Ammon's horn (tissue), 1 donor: Measurements from ENCODE around the gene PRLH.

ENCODE experiments used
- DNase-seq: peaks from one replicate; pipeline ENCODE4 v3.0.0-alpha.2; 2016; ENCODE audit warnings: low spot score

Gene PRLH

GRCh38 chr2:237565974-237566373, 400 bp upstream of the PRLH start:
- DNase-seq: no peak

DNA sequence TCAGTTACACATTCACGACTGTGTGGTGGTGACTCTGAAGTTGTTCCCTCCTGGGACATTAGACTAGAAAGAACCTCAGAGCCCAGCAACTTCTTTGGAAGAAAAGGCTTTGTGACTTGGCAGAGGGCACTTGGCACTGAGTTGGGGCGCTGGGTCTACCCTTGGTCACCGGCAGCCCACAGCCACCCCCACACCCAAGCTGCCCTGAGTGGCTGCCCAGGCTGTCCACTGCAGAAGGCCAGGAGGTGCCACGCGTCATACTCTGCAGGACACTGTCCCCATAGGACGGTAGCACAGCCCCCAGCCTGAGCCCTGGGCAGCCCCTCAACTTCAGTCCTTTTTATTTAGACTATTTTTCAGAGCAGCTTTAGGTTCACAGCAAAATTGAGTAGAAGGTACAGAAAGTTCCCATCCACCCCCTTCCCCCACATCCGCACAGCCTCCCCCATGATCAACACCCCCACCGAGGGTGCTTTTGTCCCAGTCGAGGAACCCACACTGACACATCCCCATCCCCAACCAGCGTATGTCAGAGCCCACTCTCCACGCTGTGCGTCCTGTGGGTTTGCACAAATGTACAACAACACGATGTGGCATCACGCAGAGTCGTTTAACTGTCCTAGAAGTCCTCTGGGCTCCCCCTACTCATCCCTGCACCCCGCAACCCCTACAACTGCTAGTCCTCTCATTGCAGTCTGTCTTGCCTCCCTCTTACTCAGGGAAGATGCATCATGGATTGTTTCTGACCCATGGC, 1.1 kb downstream of the PRLH start:
- peak; percentile 36 for DNase-seq

DNA sequence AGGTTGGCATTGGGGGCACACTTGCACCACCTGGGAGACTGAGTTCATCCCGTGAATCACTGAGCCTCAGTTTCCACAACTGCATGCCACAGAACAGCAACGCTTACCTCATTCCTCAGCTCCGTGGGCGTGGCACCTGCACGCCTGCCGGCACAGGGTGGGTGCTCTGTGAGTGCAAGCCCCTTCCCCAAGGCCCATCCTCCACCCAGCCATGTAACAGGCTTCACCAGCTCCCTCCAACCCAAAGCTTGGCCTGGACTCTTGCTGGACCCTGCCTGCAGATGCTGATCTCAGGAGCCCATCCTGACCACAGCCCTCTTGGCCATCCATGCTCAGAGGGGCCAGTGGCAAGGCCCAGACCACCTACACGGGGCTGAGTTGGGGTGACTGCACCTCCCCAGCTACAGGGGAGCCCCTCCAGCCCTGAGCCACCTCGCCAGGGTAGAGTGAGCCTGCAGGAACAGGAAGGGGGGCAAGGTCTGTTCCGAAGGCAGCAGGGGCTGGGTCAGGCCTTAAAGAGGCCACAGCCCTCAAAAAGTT, 1.8 kb downstream of the PRLH start:
- DNase-seq: no peak

GRCh38 chr2:237569041-237569440, 2.7 kb downstream of the PRLH start:
- no peak for DNase-seq

DNA sequence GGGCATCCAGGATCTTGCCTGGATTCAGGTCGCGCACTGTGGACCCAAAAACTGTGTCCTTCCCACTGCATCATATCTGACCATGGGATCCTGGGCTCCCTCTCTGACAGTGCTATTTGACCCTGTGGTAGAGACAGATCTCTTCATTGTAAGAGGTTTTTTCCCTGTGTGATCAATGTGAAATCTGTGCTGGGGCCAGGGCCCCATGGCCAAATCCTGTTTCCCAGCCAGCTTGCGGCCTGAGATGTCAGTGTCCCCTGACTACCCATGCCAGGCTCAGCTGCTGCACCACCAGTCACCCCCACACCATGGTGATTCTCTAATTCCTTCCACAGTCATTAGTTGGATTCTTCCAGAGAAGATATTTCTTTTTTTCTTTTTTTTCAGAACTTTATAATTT, 3.5 kb downstream of the PRLH start:
- no peak for DNase-seq

- DNase-seq: no peak
Observed at GRCh38 chr2:237570776-237571335, 4.5 kb downstream of the PRLH start.

- DNase-seq: no peak
Observed at GRCh38 chr2:237571551-237571950, 5.2 kb downstream of the PRLH start.

DNA sequence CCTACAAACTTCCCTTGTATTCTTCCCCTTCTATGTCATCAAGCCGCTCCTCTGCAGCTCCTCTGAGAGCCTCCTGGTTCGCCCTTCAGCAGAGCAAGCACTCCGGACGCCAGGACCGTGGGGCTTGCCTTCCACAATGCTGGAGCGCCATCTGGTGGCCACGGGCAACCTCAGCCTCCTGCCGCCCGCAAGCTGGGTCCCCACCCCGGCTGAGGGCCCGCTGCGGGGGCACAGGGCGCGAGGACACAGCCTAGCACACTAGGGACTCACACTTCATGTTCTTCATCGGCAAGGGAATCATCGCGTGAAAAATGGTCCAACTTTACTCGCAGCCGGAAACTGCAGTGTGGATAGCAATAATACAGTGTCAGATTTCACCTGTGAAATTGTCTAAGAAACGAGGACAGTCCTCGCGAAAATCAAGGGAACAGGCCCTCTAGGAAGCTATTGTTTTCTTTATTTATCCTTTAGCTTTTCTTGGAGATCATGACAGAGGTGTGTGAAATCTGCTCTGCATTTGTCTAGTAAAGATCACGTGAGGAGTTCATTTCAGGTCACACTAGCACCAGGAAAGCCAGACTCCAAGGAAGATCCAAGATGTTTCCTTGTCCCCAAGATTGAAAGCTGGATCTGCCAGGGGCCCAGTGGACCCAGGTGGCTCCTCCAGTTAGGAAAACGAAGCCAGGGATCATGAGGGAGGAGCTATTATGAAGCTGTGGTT, 5.8 kb downstream of the PRLH start:
- peak; percentile 95 for DNase-seq

- DNase-seq: no peak
Observed at GRCh38 chr2:237572742-237573101, 6.3 kb downstream of the PRLH start.

DNA sequence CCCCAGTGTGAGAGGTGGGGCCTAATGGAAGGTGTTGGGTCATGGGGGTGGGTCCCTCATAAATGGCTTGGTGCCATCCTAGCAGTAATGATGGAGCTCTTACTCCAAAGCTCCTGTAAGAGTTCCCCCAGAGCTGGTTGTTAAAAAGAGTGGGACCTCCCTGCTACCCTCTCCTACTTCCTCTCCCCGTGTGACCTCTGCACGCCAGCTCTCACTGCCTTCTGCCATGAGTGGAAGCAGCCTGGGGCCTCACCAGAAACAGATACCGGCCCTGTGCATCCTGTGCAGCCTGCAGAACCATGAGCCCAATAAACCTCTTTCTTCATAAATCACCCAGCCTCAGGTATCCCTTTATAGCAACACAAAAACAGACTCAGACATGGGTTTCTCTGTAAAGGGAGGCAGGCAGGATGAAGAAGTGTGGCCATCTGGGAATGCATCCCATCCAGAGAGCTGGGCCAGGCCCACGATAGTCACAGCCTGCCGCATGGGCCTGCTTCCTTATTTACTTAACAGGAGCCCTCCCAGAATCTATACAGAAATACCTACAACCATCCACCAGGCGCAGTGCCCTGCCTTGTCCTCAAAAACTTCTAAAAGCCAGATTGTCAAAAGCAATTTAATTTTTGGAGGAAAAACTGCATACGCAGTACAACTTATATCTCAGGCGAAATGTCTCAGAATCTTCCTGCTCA, 7.5 kb downstream of the PRLH start:
- DNase-seq: no peak

GRCh38 chr2:237574467-237574866, 8.1 kb downstream of the PRLH start:
- DNase-seq: no peak

DNA sequence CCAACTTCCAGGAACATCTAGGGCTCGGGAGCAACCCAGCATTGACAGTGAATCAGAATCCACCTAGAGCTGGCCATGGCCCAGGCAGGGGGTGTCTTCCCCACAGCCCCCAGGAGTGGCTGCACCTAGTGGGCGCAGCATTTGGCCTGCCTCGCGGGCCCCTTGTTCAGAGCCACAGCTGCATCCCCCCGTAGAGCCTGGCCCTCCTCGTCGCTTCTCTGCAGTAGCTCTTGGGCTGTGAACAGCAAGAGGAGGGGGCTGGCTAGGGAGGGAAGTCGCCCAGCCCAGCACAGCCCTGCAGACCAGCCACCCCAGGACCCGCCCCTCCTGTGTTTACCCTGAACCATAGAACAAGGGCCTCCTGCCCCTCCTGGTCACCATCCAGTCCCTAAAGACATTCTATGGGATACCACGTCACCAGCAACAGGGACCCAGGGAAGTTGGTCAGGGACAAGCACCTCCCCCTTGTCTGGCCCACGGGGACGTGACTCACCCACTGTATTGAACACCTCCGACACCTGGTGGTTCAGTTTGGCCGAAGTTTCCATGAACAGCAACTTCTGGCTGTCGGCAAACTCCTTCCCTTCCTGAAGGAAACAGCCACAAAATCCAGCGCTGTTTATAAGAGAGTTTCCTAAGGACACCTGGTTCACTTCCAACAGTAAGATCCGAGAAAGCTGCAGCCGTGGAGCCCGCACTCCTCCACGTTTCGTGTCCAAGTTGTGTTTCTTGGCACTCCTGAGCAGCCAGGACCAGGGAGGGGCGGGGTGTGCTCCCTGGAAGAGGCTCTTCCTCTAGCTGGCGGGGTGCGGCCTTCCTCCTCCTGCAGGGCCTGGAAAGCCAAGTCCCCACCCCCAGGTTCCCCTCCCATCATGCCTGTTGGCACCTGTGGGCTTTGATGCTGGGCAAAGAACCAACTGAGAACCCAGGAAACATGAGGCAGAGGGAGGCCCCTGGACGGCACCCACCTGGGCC, 8.8 kb downstream of the PRLH start:
- no peak for DNase-seq

GRCh38 chr2:237575869-237576862, 9.8 kb downstream of the PRLH start:
- DNase-seq: no peak

- no peak for DNase-seq
Observed at GRCh38 chr2:237576974-237577373, 10.6 kb downstream of the PRLH start.

DNA sequence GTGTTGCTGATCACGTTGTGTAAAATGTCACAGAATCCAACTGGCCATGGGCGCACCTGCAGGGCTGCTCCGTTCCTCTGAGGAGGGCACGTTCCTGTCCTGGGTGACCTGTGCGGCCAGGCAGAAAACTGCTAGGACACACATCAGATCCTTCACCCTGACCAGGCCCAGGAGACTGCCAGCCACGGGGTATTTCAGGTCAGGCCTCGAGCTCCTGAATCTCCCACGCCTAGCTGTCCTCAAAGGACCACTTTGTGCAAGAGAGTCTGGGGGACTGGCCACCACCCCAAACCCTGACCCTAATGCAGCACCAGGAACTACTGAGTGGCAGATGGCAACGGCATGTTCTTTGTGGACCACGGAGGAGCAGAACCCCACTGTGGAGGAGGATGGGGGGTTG, 11.1 kb downstream of the PRLH start:
- DNase-seq: no peak

GRCh38 chr2:237577956-237578870, 11.8 kb downstream of the PRLH start:
- DNase-seq: no peak

DNA sequence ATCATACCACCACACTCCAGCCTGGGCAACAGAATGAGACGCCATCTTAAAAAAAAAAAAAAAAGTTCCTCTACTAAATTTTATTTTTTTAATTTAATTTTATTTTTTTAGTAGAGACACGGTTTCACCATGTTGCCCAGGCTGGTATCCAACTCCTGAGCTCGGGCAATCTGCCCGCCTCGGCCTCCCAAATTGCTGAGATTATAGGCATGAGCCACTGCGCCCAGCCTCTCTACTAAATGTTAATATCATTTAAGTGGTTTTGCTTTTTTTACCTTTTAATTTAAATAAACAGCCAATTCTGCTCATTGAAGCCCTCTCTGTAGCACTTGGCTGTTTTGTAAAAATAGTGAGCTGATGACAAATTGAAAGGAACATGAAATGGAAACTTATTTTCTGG, 15.0 kb downstream of the PRLH start:
- no peak for DNase-seq

- peak; percentile 80 for DNase-seq
Observed at GRCh38 chr2:237581751-237582746, 15.7 kb downstream of the PRLH start.
